ENCODE measurements around the gene ZHX3. TPM values are rescaled to one million over a fixed set of nuclear protein-coding genes. Genes with fewer than 3 reads are reported as not detected.

The ZHX3 gene
- total and polyA plus RNA-seq, 10 donors = 1.6 to 26.7 (median 12.3) TPM

DNA sequence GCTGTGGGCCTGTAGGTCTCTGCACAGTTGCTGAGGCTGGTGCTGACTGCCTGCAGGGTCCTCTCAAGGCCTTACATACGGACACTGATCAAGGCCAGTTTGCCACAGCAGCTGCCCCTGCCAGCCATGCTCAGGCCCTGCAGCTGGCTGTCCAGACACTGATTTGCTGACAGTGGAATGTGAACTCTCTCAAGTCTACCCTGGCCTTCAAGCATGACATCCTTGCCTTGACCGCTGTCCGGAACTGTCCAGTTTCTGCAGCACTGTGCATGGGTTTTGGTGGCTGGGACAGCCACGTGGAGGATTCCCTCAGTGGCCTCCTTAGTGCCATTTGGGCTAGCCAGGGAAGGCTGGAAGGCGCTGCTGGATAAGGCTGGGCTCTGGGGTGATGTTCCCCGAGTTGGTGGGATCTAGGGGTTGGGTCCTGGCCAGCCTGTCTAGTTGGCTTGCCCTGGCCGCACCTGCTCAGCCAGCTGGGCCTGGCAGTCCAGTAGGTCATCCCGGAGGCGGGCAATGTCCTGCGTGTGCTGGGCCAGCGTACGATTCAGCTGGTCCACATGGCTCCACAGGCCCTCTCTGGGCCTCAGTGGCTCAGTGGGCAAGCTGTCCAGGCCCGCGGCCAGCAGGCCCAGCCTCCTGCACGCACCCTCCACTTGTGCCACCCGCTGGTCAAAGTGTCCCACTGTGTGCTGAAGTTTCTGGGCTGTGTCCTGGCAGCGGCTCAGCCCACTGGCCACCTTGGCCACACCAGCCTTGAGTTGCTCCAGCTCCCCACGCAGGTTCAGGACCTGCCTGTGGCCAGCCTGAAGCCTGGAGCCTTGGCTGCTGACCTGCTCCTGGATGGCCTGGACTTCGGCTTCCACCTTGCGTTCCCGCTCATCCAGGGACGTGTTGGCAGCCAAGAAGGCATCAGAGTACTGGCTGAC, 43.6 kb upstream of the ZHX3 start:
- 75 to 100% (median 88%) methylated on average over 7 to 22 of the region's 22 CpGs for WGBS, 5 donors
- Histone ChIP-seq H3K27ac (no peak overlapping the region), H3K27me3 (replicated peaks in 1 of 7) (peaks cover 0 to 27% (median 16%) of the 10 kb centered on the region in 7 donors), H3K4me1 (peaks cover 0 to 6% (median 2%) of the 10 kb centered on the region in 6 donors), H3K4me3 (no peak overlapping the region), H3K36me3 (peaks cover 0 to 11% (median 0%) of the 10 kb centered on the region in 6 donors), H3K9me3 (no peaks in the 10 kb centered on the region)
- intact Hi-C loops (cut with DNase I; ENCODE audit: low total_unique reads) = no loop called here
- TF ChIP-seq, protein P1, sequence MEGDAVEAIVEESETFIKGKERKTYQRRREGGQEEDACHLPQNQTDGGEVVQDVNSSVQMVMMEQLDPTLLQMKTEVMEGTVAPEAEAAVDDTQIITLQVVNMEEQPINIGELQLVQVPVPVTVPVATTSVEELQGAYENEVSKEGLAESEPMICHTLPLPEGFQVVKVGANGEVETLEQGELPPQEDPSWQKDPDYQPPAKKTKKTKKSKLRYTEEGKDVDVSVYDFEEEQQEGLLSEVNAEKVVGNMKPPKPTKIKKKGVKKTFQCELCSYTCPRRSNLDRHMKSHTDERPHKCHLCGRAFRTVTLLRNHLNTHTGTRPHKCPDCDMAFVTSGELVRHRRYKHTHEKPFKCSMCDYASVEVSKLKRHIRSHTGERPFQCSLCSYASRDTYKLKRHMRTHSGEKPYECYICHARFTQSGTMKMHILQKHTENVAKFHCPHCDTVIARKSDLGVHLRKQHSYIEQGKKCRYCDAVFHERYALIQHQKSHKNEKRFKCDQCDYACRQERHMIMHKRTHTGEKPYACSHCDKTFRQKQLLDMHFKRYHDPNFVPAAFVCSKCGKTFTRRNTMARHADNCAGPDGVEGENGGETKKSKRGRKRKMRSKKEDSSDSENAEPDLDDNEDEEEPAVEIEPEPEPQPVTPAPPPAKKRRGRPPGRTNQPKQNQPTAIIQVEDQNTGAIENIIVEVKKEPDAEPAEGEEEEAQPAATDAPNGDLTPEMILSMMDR (IDR thresholded peaks at IDR 0.05 in 8 of 11, conservative IDR thresholded peaks at IDR 0.05 in 3 of 11) = no peak
- no peak for TF ChIP-seq POLR2A (IDR thresholded peaks at IDR 0.05)
- TF ChIP-seq POLR2AphosphoS5 (IDR thresholded peaks at IDR 0.05) = no peak
- peak; percentile 68 for DNase-seq

- DNase-seq = no peak
- intact Hi-C loops (cut with DNase I; ENCODE audit: low total_unique reads) = no loop called here
- H3K27ac ChIP-seq = no peak overlapping the region
- no peak overlapping the region for H3K4me3 ChIP-seq
- TF ChIP-seq POLR2AphosphoS5 (IDR thresholded peaks at IDR 0.05) = no peak
- TF ChIP-seq, protein P1 (IDR thresholded peaks at IDR 0.05 in 8 of 11, conservative IDR thresholded peaks at IDR 0.05 in 3 of 11) = no peak
- TF ChIP-seq POLR2A (IDR thresholded peaks at IDR 0.05) = no peak
- WGBS, 5 donors = 85 to 94% (median 92%) methylated on average over 8 to 9 of the region's 9 CpGs
- H3K9me3 ChIP-seq = no peaks in the 10 kb centered on the region
- peaks cover 0 to 12% (median under 1%) of the 10 kb centered on the region in 7 donors for H3K27me3 ChIP-seq (replicated peaks in 1 of 7)
- no peaks in the 10 kb centered on the region for H3K4me1 ChIP-seq
- peaks cover 0 to 11% (median 0%) of the 10 kb centered on the region in 6 donors for H3K36me3 ChIP-seq
These were observed 42.0 kb upstream of the ZHX3 start for GRCh38 chr20:41359541-41360011.

- Histone ChIP-seq H3K4me3 (no peak overlapping the region), H3K27me3 (replicated peaks in 1 of 7) (peaks cover 0 to 3% (median 0%) of the 10 kb centered on the region in 7 donors), H3K27ac (no peak overlapping the region), H3K9me3 (no peaks in the 10 kb centered on the region), H3K36me3 (peaks cover 0 to 11% (median 0%) of the 10 kb centered on the region in 6 donors), H3K4me1 (no peaks in the 10 kb centered on the region)
- 85 to 95% (median 93%) methylated on average over 3 to 7 of the region's 7 CpGs for WGBS, 5 donors
- no peak for DNase-seq
- intact Hi-C loops (cut with DNase I; ENCODE audit: low total_unique reads) = no loop called here
- TF ChIP-seq POLR2A (IDR thresholded peaks at IDR 0.05) (no peak), POLR2AphosphoS5 (IDR thresholded peaks at IDR 0.05) (no peak)
- TF ChIP-seq, protein P1 (IDR thresholded peaks at IDR 0.05 in 8 of 11, conservative IDR thresholded peaks at IDR 0.05 in 3 of 11) = no peak
These were observed 41.2 kb upstream of the ZHX3 start for GRCh38 chr20:41358717-41359116.

GRCh38 chr20:41358230-41358629, 40.7 kb upstream of the ZHX3 start:
- Histone ChIP-seq H3K4me1 (no peaks in the 10 kb centered on the region), H3K36me3 (peaks cover 0 to 11% (median 0%) of the 10 kb centered on the region in 6 donors), H3K27me3 (replicated peaks in 1 of 7) (no peaks in the 10 kb centered on the region), H3K9me3 (no peaks in the 10 kb centered on the region), H3K4me3 (no peak overlapping the region), H3K27ac (no peak overlapping the region)
- TF ChIP-seq POLR2A (IDR thresholded peaks at IDR 0.05) = no peak
- TF ChIP-seq, protein P1 (IDR thresholded peaks at IDR 0.05 in 8 of 11, conservative IDR thresholded peaks at IDR 0.05 in 3 of 11) = no peak
- intact Hi-C loops (cut with DNase I; ENCODE audit: low total_unique reads) = no loop called here
- 84 to 93% (median 90%) methylated on average over 6 to 9 of the region's 9 CpGs for WGBS, 5 donors
- DNase-seq = no peak

Data from spleen (tissue), 11 donors.